Stimulated activated CD8-positive, alpha-beta memory T cell treated with anti-CD3 and anti-CD28 coated beads, Interleukin-7, amount 100 ng/mL, for 4 hours (primary cell): ENCODE measurements around the gene ADGRG1.
A peak's percentile ranks its signal among the peaks of the same experiment; 100 is the strongest.

ENCODE experiments used
- DNase-seq, 2 donors: peaks; one replicate each; pipeline ENCODE4 v3.0.0-alpha.2; 2020; ENCODE audit warnings: low read depth in 2 of 2

Gene ADGRG1

GRCh38 chr16:57635266-57636097 is 7.1 kb downstream of the ADGRG1 start:
- no peak for DNase-seq

- DNase-seq, result no peak
Measured at GRCh38 chr16:57636184-57636583, 7.8 kb downstream of the ADGRG1 start.

- DNase-seq, result no peak
Measured at GRCh38 chr16:57637020-57637419, 8.6 kb downstream of the ADGRG1 start.

GRCh38 chr16:57637424-57637823 is 9.0 kb downstream of the ADGRG1 start:
- DNase-seq, result no peak

- DNase-seq, result no peak
Measured at GRCh38 chr16:57637965-57638364, 9.5 kb downstream of the ADGRG1 start.

GRCh38 chr16:57638381-57638780 is 10.0 kb downstream of the ADGRG1 start:
- no peak for DNase-seq

GRCh38 chr16:57639172-57639887 is 10.9 kb downstream of the ADGRG1 start:
- DNase-seq, result no peak

GRCh38 chr16:57640185-57640584 is 11.8 kb downstream of the ADGRG1 start:
- no peak for DNase-seq

GRCh38 chr16:57640612-57641011 is 12.2 kb downstream of the ADGRG1 start:
- DNase-seq, result no peak

- DNase-seq, result no peak
Measured at GRCh38 chr16:57642160-57643135, 14.0 kb downstream of the ADGRG1 start.

- DNase-seq, result no peak
Measured at GRCh38 chr16:57643147-57643874, 14.9 kb downstream of the ADGRG1 start.

- no peak for DNase-seq
Measured at GRCh38 chr16:57643910-57644309, 15.5 kb downstream of the ADGRG1 start.

GRCh38 chr16:57644383-57645014 is 16.1 kb downstream of the ADGRG1 start:
- DNase-seq, result no peak

- DNase-seq, result no peak
Measured at GRCh38 chr16:57645169-57645568, 16.7 kb downstream of the ADGRG1 start.

- DNase-seq, result no peak
Measured at GRCh38 chr16:57645691-57646387, 17.4 kb downstream of the ADGRG1 start.

- DNase-seq, result peak in 1 of 2 donors; percentile 29
Measured at GRCh38 chr16:57646388-57647039, 18.1 kb downstream of the ADGRG1 start.

GRCh38 chr16:57647136-57647875 is 18.9 kb downstream of the ADGRG1 start:
- no peak for DNase-seq

- no peak for DNase-seq
Measured at GRCh38 chr16:57648125-57648524, 19.7 kb downstream of the ADGRG1 start.
